DOHH2 (cell line): ENCODE results near the gene SERTAD4.

Source experiments
- CTCF ChIP-seq: fragments of 200-600 bp; sonication (generic); IDR thresholded peaks from one replicate; pipeline ENCODE4 v1.5.1; 2014; ENCODE audit warnings: antibody characterized with exemption, mild to moderate bottlenecking, low read depth, low read length; ENCODE audit not compliant: poor library complexity, severe bottlenecking
- EZH2phosphoT487 ChIP-seq: fragments of 200-600 bp; sonication (generic); IDR thresholded peaks from 2 replicates; pipeline ENCODE4 v1.6.1; 2017; ENCODE audit warnings: borderline replicate concordance, mild to moderate bottlenecking, antibody characterized with exemption, low read length, moderate library complexity, mixed read lengths

GRCh38 chr1:210250998-210251679 lies 18.5 kb downstream of the SERTAD4 start:
- no peak for TF ChIP-seq CTCF
- 0 out of 2 replicates have a peak, but pooled peaks have one; percentile 45 for TF ChIP-seq EZH2phosphoT487
